GM12873 (cell line): ENCODE results near the gene FAIM2.

Experiments
- CTCF ChIP-seq: IDR thresholded peaks from 2 replicates; pipeline ENCODE4 v1.5.1; 2012; ENCODE audit warnings: low read depth, mild to moderate bottlenecking, moderate library complexity, low read length, control low read depth; ENCODE audit not compliant: insufficient read depth; ENCODE audit errors: missing control alignments

FAIM2 gene

GRCh38 chr12:49921299-49921698 is 17.6 kb upstream of the FAIM2 start:
- TF ChIP-seq CTCF = no peak

GRCh38 chr12:49920915-49921286 is 17.2 kb upstream of the FAIM2 start:
- no peak for TF ChIP-seq CTCF

DNA sequence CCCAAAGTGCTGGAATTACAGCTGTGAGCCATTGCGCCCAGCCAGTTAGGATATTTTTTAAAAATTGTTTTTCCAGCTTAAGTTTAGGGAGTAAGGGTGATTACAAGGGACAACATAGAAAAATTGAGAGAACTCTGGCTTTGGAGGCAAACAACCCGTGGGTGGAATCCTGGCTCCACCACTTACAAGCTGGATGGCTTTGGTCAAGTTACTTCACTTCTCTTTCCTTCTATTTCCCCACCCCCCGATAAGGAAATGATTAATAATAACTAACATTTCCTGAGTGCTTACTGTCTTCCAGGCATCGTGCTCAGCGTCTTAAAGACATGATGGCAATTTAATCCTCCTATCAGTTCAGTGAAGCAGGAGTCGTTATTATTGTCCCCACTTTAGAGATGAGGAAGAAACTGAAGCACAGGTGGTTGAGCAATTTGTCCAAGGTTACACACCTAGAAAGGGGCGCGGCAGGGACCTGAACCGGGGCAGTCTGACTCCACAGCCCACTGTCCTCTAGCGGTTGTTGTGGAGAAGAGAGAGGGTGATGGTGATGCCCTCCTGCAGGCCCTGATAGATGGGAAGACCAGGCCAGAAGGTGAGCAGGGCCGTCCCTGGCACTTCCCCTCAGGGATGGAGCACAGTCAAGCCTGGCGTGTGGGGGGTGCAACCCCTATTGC is 16.7 kb upstream of the FAIM2 start:
- no peak for TF ChIP-seq CTCF

DNA sequence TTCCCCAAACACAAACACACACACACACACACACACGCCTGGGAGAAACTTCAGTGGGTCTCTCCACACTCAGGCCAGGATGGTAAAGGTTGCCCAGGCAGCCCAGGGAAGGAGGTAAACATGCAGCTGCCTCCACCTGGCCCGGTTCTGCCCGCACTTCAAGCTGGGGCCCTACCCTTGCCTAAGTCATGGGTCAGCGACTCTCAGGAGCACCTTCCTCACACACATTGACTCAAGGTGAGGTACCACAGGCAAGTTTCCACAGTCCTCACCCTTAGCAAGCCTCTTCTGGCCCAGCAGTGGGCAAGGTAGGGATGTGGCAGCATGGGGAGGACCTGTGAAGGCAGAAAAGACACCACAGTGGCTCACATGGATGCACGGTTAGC is 14.1 kb upstream of the FAIM2 start:
- TF ChIP-seq CTCF = no peak

GRCh38 chr12:49917166-49917787 is 13.6 kb upstream of the FAIM2 start:
- TF ChIP-seq CTCF = no peak

GRCh38 chr12:49916129-49916919 is 12.6 kb upstream of the FAIM2 start:
- TF ChIP-seq CTCF = no peak
